ENCODE results near the gene DPYD. TPM values are rescaled to one million over a fixed set of nuclear protein-coding genes. Genes with fewer than 3 reads are reported as not detected.
A peak's percentile ranks its signal among the peaks of the same experiment; 100 is the strongest.

DPYD gene
- polyA plus RNA-seq, 1 of the 3 experiments (the other 2 are of a cell fraction), result 23.0 TPM

GRCh38 chr1:97412166-97412565 is 508.7 kb downstream of the DPYD start:
- POLR2A ChIA-PET, result no interaction called here
- Histone ChIP-seq H3K27me3 (ENCODE audit: insufficient read depth) (no peaks in the 10 kb centered on the region), H3K79me2 (ENCODE audit: insufficient read depth) (peaks cover 9% of the 10 kb centered on the region; the same call in 1 of the 2 replicates), H3K4me1 (ENCODE audit: control insufficient read depth in 1 of 2, insufficient read depth in 2 of 2, low read depth in 1 of 2, low read length in 1 of 2) (peaks cover 0 to 9% of the 10 kb centered on the region in 2 experiments; a peak in 1 of 4 replicates), H3K9ac (no peak overlapping the region), H2AFZ (ENCODE audit: low read depth) (no peak overlapping the region), H3K9me3 (no peaks in the 10 kb centered on the region), H3K36me3 (replicated peaks in 1 of 2; ENCODE audit: control insufficient read depth in 1 of 2, insufficient read depth in 2 of 2, low read length in 1 of 2) (peaks cover 2 to 16% of the 10 kb centered on the region in 2 experiments), H3K27ac (ENCODE audit: low read depth in 2 of 2, low read length in 1 of 2) (no peak overlapping the region), H4K20me1 (ENCODE audit: insufficient read depth) (0 out of 2 replicates have a peak, but pooled peaks cover 3% of the 10 kb centered on the region), H3K9me2 (no peaks in the 10 kb centered on the region), H3K4me3 (ENCODE audit: low read depth in 2 of 2, low read length in 1 of 2) (no peak overlapping the region), H3F3A (replicated peaks; ENCODE audit: insufficient read depth) (no peaks in the 10 kb centered on the region), H3K4me2 (no peak overlapping the region)
- 94% methylated on average over 4 of the region's 4 CpGs for WGBS (ENCODE audit: low lambda C conversion rate)
- TF ChIP-seq NRF1 (IDR thresholded peaks at IDR 0.05; ENCODE audit: low read depth, low read length), result no peak
- TF ChIP-seq USF2 (IDR thresholded peaks at IDR 0.05; ENCODE audit: borderline replicate concordance, low read depth, low read length), result no peak
- no peak for TF ChIP-seq JUND (IDR thresholded peaks at IDR 0.05)
- CTCF ChIA-PET, result no interaction called here
- DNase-seq, result no peak

- H3K4me2 ChIP-seq, result no peak overlapping the region
- DNase-seq, result no peak
Measured at GRCh38 chr1:97396463-97396862, 524.4 kb downstream of the DPYD start.

More at GRCh38 chr1:97396463-97396862, 524.4 kb downstream of the DPYD start:
- Histone ChIP-seq H3K9me2 (no peaks in the 10 kb centered on the region), H3K4me3 (ENCODE audit: low read depth in 2 of 2, low read length in 1 of 2) (no peak overlapping the region), H3K79me2 (ENCODE audit: insufficient read depth) (peaks cover 3% of the 10 kb centered on the region; the same call in 1 of the 2 replicates), H3F3A (replicated peaks; ENCODE audit: insufficient read depth) (peaks cover 19% of the 10 kb centered on the region), H3K27me3 (ENCODE audit: insufficient read depth) (no peaks in the 10 kb centered on the region), H3K27ac (ENCODE audit: low read depth in 2 of 2, low read length in 1 of 2) (peak overlapping the region in 1 of 2 experiments; percentile 50; a peak in 2 of 4 replicates), H2AFZ (ENCODE audit: low read depth) (no peak overlapping the region), H3K9me3 (no peaks in the 10 kb centered on the region), H3K4me1 (ENCODE audit: control insufficient read depth in 1 of 2, insufficient read depth in 2 of 2, low read depth in 1 of 2, low read length in 1 of 2) (0 out of 4 replicates have a peak, but pooled peaks cover 0 to 4% of the 10 kb centered on the region in 2 experiments), H3K36me3 (replicated peaks in 1 of 2; ENCODE audit: control insufficient read depth in 1 of 2, insufficient read depth in 2 of 2, low read length in 1 of 2) (peaks cover 0 to 6% of the 10 kb centered on the region in 2 experiments), H3K9ac (no peak overlapping the region), H4K20me1 (ENCODE audit: insufficient read depth) (no peaks in the 10 kb centered on the region)
- ChIA-PET CTCF (no interaction called here), POLR2A (no interaction called here)
- 37% methylated on average over 3 of the region's 3 CpGs for WGBS (ENCODE audit: low lambda C conversion rate)
- TF ChIP-seq POLR2AphosphoS5 (IDR thresholded peaks at IDR 0.05; ENCODE audit: low read depth, low read length) (no peak), SMC3 (IDR thresholded peaks at IDR 0.05; ENCODE audit: low read depth, low read length) (no peak), MXI1 (IDR thresholded peaks at IDR 0.05; ENCODE audit: low read depth, low read length) (no peak), SIN3A (IDR thresholded peaks at IDR 0.05; ENCODE audit: borderline replicate concordance, low read depth, low read length) (no peak), JUND (IDR thresholded peaks at IDR 0.05) (peak; percentile 36; the same call in 1 of the 2 replicates), YY1 (IDR thresholded peaks at IDR 0.05; ENCODE audit: low read depth) (no peak), RXRA (IDR thresholded peaks at IDR 0.05; ENCODE audit: borderline replicate concordance, low read depth) (no peak), FOSL2 (IDR thresholded peaks at IDR 0.05; ENCODE audit: borderline replicate concordance, low read depth) (0 out of 2 replicates have a peak, but pooled peaks have one; percentile 41), TEAD4 (IDR thresholded peaks at IDR 0.05; ENCODE audit: borderline replicate concordance, insufficient read depth) (no peak), PBX3 (IDR thresholded peaks at IDR 0.05) (peak; percentile 59; the same call in 1 of the 2 replicates), TCF12 (IDR thresholded peaks at IDR 0.05) (peak; percentile 51)
- TF ChIP-seq, protein P1, sequence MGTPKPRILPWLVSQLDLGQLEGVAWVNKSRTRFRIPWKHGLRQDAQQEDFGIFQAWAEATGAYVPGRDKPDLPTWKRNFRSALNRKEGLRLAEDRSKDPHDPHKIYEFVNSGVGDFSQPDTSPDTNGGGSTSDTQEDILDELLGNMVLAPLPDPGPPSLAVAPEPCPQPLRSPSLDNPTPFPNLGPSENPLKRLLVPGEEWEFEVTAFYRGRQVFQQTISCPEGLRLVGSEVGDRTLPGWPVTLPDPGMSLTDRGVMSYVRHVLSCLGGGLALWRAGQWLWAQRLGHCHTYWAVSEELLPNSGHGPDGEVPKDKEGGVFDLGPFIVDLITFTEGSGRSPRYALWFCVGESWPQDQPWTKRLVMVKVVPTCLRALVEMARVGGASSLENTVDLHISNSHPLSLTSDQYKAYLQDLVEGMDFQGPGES (IDR thresholded peaks at IDR 0.05; ENCODE audit: low read depth, low read length), result no peak
- TF ChIP-seq, protein P2, sequence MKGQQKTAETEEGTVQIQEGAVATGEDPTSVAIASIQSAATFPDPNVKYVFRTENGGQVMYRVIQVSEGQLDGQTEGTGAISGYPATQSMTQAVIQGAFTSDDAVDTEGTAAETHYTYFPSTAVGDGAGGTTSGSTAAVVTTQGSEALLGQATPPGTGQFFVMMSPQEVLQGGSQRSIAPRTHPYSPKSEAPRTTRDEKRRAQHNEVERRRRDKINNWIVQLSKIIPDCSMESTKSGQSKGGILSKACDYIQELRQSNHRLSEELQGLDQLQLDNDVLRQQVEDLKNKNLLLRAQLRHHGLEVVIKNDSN (IDR thresholded peaks at IDR 0.05; ENCODE audit: borderline replicate concordance, low read depth), result no peak
